Measurements from ENCODE around the gene DGUOK.
"Not testable (repeated sequence)": the region's sequence is repeated elsewhere in the genome, so short reads cannot be mapped to it uniquely, and the experiment has no call there.

DGUOK gene

GRCh38 chr2:73926493-73927327 lies at the start of gene DGUOK:
Gene DGUOK, plus strand, starts transcription at chr2:73926880. Its CDS starts 31 bp downstream, at chr2:73926911.
- DNase-seq (ENCODE audit: low read depth in 1 of 2, low spot score in 1 of 2) = peak; percentile 86

DNA sequence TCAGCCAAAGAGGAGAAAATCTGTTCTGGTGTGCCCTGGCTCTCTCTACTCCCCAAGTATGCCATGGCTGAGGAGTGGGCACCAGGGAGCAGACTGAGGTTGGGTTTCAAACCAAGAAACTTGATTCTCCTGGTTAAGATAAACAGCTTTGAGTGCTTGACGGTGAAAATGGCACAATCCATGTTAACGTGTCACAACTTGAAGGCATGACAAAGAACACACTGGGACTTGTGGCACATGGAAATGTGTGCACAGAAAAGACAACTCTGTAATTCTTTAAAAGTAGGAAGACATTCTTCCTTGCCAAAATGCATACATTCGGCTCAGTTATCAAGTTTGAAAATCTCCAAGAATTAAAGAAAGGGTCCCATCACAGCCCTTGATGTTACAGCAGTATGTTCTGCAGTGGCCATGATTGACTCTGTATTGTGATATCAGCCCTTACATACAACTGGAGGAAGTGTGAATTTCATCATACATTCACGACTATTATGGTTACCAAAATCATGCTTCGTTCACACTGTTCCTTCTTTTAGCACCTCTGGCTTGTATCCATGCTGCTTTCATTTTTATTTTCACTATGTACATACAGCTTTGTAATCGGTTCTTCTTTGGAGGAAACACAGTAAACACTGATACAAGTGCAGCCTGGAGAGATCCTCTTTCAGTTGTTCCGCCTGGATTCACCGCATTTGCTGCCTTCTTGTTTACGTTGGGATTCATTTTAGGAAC lies 49.4 kb upstream of the DGUOK start:
- no peak for DNase-seq (ENCODE audit: low read depth in 1 of 2, low spot score in 1 of 2)

DNA sequence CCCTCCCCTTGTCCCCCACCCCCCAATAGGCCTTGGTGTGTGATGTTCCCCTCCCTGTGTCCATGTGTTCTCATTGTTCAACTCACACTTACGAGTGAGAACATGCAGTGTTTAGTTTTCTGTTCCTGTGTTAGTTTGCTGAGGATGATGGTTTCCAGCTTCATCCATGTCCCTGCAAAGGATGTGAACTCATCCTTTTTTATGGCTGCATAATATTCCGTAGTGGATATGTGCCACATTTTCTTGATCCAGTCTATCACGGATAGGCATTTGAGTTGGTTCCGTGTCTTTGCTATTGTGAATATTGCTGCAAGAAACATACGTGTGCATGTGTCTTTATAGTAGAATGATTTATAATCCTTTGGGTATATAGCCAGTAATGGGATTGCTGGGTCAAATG lies 48.7 kb upstream of the DGUOK start:
- not testable (repeated sequence) for DNase-seq (ENCODE audit: low read depth in 1 of 2, low spot score in 1 of 2)

- no peak for DNase-seq (ENCODE audit: low read depth in 1 of 2, low spot score in 1 of 2)
These were observed 41.3 kb upstream of the DGUOK start for GRCh38 chr2:73885406-73885805.

GRCh38 chr2:73886357-73886756 lies 40.3 kb upstream of the DGUOK start:
- no peak for DNase-seq (ENCODE audit: low read depth in 1 of 2, low spot score in 1 of 2)

- not testable (repeated sequence) for DNase-seq (ENCODE audit: low read depth in 1 of 2, low spot score in 1 of 2)
These were observed 38.9 kb upstream of the DGUOK start for GRCh38 chr2:73887596-73888353.

GRCh38 chr2:73888388-73888787 lies 38.3 kb upstream of the DGUOK start:
- no peak for DNase-seq (ENCODE audit: low read depth in 1 of 2, low spot score in 1 of 2)

DNA sequence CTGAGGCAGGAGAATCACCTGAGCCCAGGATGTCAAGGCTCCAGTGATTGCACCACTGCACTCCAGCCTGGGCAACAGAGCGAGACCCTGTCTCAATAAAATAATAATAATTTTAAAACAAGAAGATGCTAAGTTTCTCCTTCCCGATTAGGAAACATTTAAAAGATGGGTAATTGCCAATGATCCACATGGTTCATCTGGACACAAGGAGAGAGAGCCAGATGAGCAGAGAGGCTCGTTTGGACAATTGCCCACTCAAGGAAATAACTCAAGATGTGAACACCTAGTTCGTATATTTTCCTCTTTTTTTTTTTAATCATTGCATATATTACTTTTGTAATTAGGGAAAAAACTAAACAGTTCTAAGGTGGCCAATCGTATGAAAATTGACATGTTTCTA lies 37.5 kb upstream of the DGUOK start:
- DNase-seq (ENCODE audit: low read depth in 1 of 2, low spot score in 1 of 2) = no peak

DNA sequence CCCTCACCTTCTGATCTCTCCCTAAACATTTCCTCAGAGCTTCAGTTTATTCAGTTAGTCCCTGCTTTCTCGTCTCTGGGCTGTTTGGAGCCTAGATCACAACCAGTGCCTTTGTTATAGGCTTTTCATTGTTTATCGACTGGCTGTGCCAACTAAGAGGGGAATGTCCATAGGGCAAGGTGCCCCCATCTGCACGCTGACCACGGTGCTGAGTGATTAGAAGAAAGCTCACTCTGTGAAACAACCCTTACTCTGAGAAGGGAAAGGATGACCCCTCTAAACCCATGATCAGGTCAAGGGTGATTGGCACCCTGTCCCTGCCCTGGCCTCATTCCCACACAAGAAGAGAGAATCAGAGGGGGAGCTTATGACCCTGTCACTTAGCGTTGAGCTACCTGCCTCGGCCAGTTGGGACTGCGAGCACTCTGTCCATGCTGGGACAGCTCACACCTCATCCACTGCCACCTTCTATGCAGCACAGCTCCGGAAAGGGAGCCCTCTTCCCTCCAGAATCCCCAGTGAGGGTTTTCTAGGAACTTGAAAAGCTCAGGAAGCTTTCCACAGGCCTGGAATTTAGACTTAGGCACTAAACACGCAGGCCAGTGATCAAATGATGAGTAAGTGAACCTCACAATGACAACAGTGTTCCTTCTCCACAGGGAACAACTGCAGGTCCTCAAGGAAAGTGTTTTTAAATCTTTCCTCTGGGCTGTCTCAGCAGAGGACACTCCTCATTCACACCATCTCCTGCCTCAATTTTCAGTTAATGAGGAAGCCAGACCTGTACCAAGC lies 36.2 kb upstream of the DGUOK start:
- no peak for DNase-seq (ENCODE audit: low read depth in 1 of 2, low spot score in 1 of 2)

GRCh38 chr2:73891276-73891901 lies 35.3 kb upstream of the DGUOK start:
- DNase-seq (ENCODE audit: low read depth in 1 of 2, low spot score in 1 of 2) = no peak

GRCh38 chr2:73892631-73893329 lies 33.9 kb upstream of the DGUOK start, which contains the start of gene ACTG2:
Gene ACTG2, plus strand, starts transcription at chr2:73893008. Its CDS starts 8,304 bp downstream, at chr2:73901312.
- no peak for DNase-seq (ENCODE audit: low read depth in 1 of 2, low spot score in 1 of 2)

DNA sequence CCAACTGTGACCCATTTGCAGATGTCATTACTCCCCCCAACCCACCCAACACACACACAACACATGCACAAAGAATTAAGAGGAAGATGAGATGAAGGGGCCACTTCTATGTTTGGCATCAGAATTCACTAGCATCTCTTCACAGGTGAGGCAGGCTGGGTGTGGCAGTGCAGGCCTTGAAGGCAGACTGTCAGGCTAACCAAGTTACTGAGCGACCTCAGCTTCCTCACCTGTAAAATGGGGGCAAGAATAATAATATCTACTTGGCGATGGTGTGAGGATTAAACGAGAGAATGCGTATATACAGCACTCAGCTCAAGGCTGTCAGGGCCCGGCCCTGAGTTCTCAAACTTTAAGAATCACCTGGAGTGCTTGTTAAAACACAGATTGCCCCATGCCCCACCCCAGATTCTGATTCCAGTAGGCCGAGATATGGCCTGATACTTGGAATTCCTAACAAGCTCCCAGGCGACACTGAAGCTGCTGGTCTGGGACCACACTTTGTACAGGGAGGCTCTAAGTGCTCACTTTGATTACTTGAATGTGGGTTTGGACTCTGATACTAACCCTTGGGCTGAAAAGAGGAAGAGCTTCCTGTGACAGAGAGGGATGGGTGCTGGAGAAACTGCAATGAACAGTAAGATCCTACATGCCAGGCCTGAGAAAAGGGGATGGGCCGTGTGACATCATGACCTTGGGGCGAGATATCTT lies 32.8 kb upstream of the DGUOK start:
- DNase-seq (ENCODE audit: low read depth in 1 of 2, low spot score in 1 of 2) = no peak

- no peak for DNase-seq (ENCODE audit: low read depth in 1 of 2, low spot score in 1 of 2)
These were observed 32.2 kb upstream of the DGUOK start for GRCh38 chr2:73894475-73894850.

DNA sequence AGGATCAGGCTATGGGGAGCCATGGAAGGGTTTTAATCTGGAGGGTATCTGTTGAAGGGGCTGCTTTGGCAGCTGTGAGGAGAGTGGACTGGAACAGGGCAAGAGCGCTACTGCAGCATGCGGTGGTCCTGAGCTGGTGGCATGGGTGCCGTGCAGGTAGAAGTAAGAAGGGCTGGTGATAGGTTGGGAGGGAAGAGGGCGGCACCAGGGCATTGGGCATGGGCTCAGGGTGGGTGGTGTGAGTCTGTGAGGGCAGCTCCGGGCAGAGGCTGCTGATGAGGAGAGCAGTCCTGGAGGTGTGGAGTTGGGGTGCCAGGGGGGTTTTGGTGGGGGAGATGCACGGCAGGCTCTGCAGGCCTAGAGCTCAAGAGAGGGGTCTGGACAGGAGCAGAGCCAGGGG lies 31.8 kb upstream of the DGUOK start:
- DNase-seq (ENCODE audit: low read depth in 1 of 2, low spot score in 1 of 2) = no peak

- no peak for DNase-seq (ENCODE audit: low read depth in 1 of 2, low spot score in 1 of 2)
These were observed 31.2 kb upstream of the DGUOK start for GRCh38 chr2:73895473-73895872.

- no peak for DNase-seq (ENCODE audit: low read depth in 1 of 2, low spot score in 1 of 2)
These were observed 30.1 kb upstream of the DGUOK start for GRCh38 chr2:73896362-73897239.

DNA sequence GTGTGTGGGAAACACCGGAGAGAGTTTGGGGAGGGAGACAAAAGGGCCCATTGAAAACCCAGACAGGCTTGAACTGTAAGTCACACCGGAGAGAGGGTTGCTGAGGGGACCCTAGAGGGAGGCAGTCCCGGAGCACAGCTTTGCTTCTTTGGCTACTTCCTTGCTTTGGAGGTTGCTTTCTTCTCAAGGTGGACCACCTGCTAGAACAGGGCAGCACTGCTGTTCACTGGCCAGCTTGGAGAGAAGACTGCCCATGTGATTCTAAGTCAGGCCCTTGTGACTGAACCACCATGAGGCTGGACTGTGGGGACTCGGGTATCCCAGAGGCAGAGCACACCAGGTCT lies 29.5 kb upstream of the DGUOK start:
- no peak for DNase-seq (ENCODE audit: low read depth in 1 of 2, low spot score in 1 of 2)

DNA sequence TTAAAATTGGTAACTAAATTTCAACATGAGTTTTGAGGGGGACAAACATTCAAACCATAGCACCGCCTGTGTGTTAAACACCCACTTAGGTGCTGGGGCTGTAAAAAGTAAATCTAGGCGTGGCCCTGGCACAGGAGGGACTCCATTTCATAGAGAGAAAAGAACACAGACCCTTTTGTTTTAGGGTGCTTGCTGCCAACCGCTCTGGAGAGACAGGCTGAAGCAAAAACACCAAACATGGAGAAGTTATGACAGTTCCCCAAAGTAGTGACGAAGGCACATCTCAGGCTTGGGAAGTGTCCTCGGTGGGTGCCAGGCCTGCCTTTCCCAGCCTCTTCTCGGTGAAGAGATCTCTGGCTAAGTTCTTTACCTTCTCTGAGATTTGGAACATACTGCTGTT lies 28.7 kb upstream of the DGUOK start:
- no peak for DNase-seq (ENCODE audit: low read depth in 1 of 2, low spot score in 1 of 2)
